Measurements from ENCODE around the gene PRDM16.

PRDM16 gene

GRCh38 chr1:3450983-3451382, 382.0 kb downstream of the PRDM16 start:
- TF ChIP-seq ESRRG (CRISPR knock-in tag; IDR thresholded peaks at IDR 0.05) (no peak), PATZ1 (CRISPR knock-in tag; IDR thresholded peaks at IDR 0.05; ENCODE audit: borderline replicate concordance) (no peak), GLIS3 (CRISPR knock-in tag; IDR thresholded peaks at IDR 0.05) (no peak), CSRNP3 (CRISPR knock-in tag; IDR thresholded peaks at IDR 0.05) (no peak), SNAI2 (CRISPR knock-in tag; IDR thresholded peaks at IDR 0.05) (no peak), ISL1 (CRISPR knock-in tag; IDR thresholded peaks at IDR 0.05) (no peak), ZNF565 (CRISPR knock-in tag; conservative IDR thresholded peaks at IDR 0.05; ENCODE audit: low read depth) (no peak), TCF4 (CRISPR knock-in tag; IDR thresholded peaks at IDR 0.05; ENCODE audit: borderline replicate concordance) (no peak), BACH2 (CRISPR knock-in tag; IDR thresholded peaks at IDR 0.05; ENCODE audit: borderline replicate concordance) (no peak), RARB (CRISPR knock-in tag; IDR thresholded peaks at IDR 0.05) (no peak), ZNF70 (CRISPR knock-in tag; IDR thresholded peaks at IDR 0.05) (no peak)
- no peak for ATAC-seq

- no peak for TF ChIP-seq ARNTL (CRISPR knock-in tag; IDR thresholded peaks at IDR 0.05; ENCODE audit: borderline replicate concordance, low read depth)
- TF ChIP-seq GLIS3 (CRISPR knock-in tag; IDR thresholded peaks at IDR 0.05), result no peak
- no peak for TF ChIP-seq CSRNP3 (CRISPR knock-in tag; IDR thresholded peaks at IDR 0.05)
- TF ChIP-seq SNAI2 (CRISPR knock-in tag; IDR thresholded peaks at IDR 0.05), result no peak
- no peak for ATAC-seq
These were observed 383.2 kb downstream of the PRDM16 start for GRCh38 chr1:3451994-3452865.

- no peak for ATAC-seq
- TF ChIP-seq TOX (CRISPR knock-in tag; IDR thresholded peaks at IDR 0.05; ENCODE audit: borderline replicate concordance) (no peak), ZFP3 (CRISPR knock-in tag; IDR thresholded peaks at IDR 0.05) (no peak), ZNF70 (CRISPR knock-in tag; IDR thresholded peaks at IDR 0.05) (no peak), GLIS3 (CRISPR knock-in tag; IDR thresholded peaks at IDR 0.05) (no peak), CREB5 (CRISPR knock-in tag; IDR thresholded peaks at IDR 0.05; ENCODE audit: low read depth) (no peak), ZNF8 (CRISPR knock-in tag; IDR thresholded peaks at IDR 0.05) (no peak), TSHZ2 (CRISPR knock-in tag; IDR thresholded peaks at IDR 0.05) (no peak), ZC3H10 (CRISPR knock-in tag; IDR thresholded peaks at IDR 0.05) (no peak), BACH2 (CRISPR knock-in tag; IDR thresholded peaks at IDR 0.05; ENCODE audit: borderline replicate concordance) (no peak), ZNF565 (CRISPR knock-in tag; conservative IDR thresholded peaks at IDR 0.05; ENCODE audit: low read depth) (no peak), ARNTL (CRISPR knock-in tag; IDR thresholded peaks at IDR 0.05; ENCODE audit: borderline replicate concordance, low read depth) (no peak), CSDC2 (CRISPR knock-in tag; IDR thresholded peaks at IDR 0.05) (no peak)
These were observed 383.8 kb downstream of the PRDM16 start for GRCh38 chr1:3452866-3453175.
